A549 treated with DMSO at 1 μM for 4 hours (cell line): ENCODE measurements around the gene NINL. TPM values are rescaled to one million over a fixed set of nuclear protein-coding genes. Genes with fewer than 3 reads are reported as not detected.

Experiments
- total RNA-seq: library from RNA; stranded (reverse); fragments of 200-300 nt; extraction: Qiagen RNA extraction; gene quantifications from 5 replicates; pipeline ENCODE4 v1.2.3, GENCODE V29; 2022; ENCODE audit warnings: low read depth

NINL gene
- total RNA-seq, result 11.7 to 14.6 TPM (median 11.9 TPM) in 5 replicates

GRCh38 chr20:25584905-25585704, at the start of gene NINL:
TSS of gene NINL (minus strand) at chr20:25585531. CDS start at chr20:25526587, 58,944 bp downstream.

GRCh38 chr20:25623736-25624499, 38.6 kb upstream of the NINL start, which contains the start of gene NANP:
TSS of gene NANP (minus strand) at chr20:25624014. CDS start at chr20:25623948, 66 bp downstream.

GRCh38 chr20:25407311-25408169, 177.8 kb downstream of the NINL start, which contains the start of gene GINS1:
TSS of gene GINS1 (plus strand) at chr20:25407673. CDS start at chr20:25407821, 148 bp downstream.

Other genes starting within 250 kb of the NINL start
- gene ABHD12, start 194.7 kb downstream of the NINL start, total RNA-seq, result 78.0 to 96.8 TPM (median 93.6 TPM) in 5 replicates
- 29.1 to 39.5 TPM (median 37.9 TPM) in 5 replicates for gene GINS1, start 177.9 kb downstream of the NINL start, total RNA-seq
- gene NANP, start 38.5 kb upstream of the NINL start, total RNA-seq, result 8.1 to 10.3 TPM (median 9.3 TPM) in 5 replicates
- gene ZNF337, start 111.3 kb upstream of the NINL start, total RNA-seq, result 17.9 to 20.3 TPM (median 18.3 TPM) in 5 replicates